HG03520 (cell line): ENCODE measurements around the gene PLCB4.

ENCODE experiments used
- ATAC-seq: cut with Tn5 transposase; IDR thresholded peaks from one replicate; pipeline ENCODE4 v1.9.1; 2021; ENCODE audit warnings: mild to moderate bottlenecking, moderate library complexity; ENCODE audit not compliant: unreplicated experiment

Gene PLCB4

DNA sequence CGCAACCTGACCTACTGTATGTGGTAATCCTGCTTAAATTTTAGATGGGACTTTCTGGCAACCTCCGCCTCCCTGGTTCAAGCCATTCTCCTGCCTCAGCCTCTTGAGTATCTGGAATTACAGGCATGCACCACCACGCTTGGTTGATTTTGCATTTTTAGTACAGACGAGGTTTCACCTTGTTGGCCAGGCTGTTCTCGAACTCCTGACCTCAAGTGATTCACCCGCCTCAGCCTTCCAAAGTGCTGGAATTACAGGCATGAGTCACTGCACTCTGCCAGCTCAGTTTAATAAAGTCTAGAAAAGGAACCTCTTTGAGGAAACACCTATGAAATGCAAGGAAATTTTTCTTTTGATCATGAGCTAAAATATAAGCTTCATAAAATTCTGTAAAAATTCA, 9.0 kb upstream of the PLCB4 start:
- no peak for ATAC-seq

DNA sequence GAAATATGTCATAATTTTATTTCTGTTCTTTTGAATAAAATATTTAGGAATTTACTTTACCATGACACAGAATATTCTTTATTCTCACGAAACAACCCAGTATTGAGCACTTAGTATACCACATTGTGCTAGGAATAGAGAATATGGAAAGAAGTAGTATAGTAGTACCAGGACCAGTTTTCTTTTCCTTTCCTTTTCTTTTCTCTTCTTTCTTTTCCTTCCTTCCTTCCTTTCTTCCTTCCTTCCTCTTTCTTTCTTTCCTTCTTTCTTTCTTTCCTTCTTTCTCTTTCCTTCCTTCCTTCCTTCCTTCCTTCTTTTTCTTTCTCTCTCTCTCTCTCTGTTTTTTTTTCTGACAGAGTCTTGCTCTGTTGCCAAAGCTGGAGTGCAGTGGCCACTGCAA, 7.5 kb upstream of the PLCB4 start:
- ATAC-seq, result no peak

DNA sequence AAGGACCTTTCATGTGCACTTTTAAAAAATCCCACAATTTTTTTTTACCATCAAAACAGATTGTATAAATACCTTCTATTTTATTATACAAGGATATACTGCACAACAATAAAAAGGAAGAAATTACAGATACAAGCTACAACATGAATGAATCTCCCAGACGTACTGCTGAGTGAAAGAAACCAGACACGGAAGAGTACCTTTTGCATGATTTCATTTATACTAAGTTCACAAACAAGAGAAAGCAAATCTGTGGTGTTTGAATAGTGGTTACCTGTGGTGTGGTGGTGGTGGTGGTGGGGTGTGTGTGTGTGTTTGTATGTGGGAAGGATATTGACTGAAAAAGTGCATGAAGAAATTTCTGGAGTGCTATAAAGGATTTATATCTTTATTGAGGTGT, 6.8 kb upstream of the PLCB4 start:
- no peak for ATAC-seq

DNA sequence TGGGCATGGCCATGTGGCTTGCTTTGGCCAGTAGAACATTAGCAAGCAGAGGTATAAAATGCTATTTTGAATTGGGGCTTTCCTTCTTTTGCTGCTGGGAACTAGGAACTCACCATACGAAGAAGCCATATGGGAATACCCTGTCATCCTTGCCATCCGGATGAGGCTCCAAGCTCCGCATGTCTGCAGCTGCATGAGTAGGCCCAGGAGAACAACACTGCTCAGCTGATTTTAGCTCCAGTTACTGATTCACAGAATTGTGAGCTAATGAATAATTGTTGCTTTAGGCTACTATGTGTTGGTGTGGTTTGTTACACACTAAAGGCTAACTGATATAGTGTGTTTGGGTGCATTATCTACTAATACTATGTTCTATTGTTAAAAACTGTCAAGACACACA, 2.7 kb upstream of the PLCB4 start:
- no peak for ATAC-seq

DNA sequence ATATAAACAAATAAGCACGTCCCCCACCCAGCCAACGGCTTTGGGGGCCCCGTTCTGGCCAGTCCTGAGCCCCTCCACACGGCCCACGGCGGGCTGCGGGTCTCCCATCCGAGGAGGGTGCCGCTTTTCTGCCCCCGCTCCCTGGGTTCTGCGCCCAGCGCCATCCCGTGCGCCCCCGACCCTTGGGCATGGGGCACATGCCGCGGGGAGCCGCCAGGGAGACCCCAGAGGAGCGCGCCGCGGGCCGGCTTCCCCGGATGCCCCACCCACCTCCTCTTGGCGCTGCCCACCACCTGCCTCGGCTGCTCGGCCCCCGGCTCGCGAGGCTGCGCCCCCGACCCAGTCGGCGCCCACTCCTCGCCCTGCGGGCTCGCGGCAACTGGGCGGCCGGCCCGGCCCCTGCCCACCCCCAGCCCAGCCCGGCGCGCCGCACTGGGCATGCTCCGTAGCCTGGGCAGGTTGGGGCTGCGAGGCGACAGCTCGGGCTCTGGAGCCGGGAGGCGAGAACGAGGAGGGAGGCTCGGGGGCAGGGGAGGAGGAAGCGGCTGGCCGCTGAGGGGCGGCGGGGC, 570 bp upstream of the PLCB4 start:
- ATAC-seq, result no peak

DNA sequence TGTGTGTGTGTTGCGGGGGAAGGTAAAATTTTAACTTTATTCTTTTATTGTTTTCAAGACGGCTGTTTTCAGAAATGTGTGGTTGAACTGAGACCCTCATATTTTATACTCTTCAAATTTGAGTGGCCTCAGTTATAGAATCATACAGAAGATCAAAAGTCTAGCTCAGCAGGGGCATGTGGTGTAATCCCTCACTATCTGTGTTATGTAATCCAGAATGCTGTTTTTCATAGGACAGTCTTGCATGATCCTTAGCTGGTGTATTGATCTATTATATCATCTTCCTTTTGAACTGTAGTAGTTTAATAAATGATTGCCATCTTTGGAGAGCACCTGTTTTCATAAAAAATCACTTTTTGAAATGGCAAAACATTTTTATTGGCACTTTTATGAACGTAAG, 1.4 kb downstream of the PLCB4 start:
- no peak for ATAC-seq

DNA sequence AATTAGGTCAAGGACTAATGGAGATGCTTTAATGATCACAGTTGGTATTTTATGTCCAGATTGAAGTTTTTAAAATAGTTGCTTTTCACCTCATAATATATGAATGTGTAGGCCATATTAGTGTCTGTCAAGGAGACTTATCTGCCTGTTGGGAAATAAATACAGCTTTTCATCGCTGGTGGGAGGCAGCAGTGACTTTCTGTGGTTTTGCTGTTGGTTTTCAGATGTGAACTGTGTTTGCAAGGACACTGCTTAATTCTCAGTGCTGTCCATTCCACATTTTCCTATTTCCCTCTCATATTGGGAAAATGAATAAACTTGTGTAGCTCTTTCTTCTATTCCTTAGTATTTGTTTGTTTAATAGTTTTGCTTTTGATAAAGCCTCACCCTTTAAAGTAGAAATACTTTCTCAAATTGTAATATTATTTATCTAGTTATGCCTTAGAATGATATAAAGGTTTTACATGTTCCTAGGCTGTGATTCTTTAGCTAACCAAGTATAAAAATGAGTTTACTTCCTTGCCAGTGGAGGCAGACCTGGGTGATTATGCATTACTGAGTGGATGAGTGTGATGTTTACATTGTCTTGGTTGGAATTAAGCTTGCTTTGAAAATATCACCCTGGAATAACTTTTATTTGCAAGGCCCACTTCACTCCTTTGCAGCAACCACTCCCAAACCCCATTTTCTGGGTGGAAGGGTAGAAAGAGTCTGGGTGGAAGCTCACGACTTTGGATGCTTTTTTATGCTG, 3.3 kb downstream of the PLCB4 start:
- ATAC-seq, result no peak

DNA sequence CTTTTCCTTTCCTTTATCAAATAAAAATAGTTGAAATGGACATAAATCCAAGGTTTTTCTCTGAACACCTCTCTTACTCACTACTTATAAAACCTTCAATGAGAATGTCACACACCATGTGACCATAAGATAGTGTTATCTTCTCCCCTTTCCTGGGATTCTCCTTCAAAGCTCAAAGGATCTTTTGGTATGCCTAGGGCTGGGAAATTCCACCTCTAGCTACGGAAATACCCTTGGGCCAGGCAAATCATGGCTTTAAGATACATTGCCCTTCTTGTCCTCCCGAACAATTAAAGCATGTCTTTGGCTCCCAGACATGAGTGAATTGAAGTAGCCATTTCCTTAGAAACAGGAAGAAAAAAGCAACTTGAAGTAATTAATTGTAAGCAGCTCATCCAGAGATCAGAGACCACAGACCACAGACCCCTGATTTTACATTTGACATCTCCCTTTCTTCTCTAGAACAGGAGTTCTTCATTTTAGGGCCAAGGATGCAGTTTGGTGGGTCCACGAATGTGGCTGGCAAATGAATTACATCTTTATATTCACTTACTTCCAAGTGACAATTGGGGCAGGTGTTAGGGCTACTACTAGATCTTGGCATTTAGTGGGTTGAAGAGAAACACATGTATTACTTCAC, 4.1 kb downstream of the PLCB4 start:
- no peak for ATAC-seq

DNA sequence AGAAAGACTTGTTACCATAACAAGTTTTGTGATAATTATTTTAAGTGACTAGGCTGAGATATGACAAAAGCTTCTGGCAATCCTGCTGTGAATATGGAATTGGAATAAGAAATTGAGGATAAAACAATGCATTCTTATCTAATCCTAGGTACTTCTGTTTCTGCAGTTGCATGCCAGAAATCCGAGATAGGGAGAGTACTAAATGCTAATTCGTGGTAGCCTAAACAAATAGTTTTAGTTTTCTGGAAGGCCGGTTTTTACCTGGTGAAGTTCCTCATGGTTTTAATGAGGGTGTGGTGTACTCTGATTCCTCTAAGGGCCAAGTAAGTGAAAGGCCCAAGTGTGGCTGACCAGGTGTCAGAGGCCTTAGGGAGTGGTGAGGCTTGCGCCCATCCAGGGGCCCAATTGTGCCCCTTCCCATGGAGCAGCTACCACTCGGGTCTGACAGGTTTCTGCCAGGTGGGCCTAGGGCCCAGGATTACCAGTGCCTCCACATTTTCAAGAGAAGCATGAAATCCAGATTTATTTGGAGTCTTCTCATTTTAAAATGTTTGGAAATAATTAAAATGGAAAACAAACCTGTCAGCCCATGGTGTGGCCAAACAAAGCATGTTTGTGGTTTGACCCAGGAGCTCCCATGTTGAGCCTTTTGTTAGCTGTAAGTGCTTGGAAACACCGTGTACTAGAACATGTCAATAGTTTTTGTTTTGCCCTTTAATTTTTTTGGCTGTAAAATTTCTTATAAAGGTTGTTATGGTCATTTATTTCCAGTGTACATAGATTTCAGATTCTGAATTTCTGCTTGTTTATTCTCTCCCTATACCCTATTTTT, 6.6 kb downstream of the PLCB4 start:
- ATAC-seq, result no peak

DNA sequence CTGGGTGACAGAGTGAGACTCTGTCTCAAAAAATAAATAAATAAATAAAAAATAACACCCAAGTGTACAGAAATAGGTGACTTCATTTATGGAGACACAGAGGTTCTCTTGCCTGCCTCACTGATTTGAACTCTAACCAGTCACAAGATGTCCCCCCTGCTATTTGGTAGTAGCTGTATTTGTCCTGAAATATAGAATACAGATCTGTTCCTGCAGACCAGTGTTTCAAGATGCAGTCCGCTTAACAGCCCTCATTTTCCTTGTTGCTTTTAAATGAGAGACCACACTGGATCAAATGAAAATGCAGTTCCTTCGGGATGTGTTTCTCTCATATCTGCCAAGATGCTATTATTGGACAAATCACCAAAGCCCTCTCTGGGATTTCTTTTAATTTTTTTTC, 7.6 kb downstream of the PLCB4 start:
- ATAC-seq, result no peak

DNA sequence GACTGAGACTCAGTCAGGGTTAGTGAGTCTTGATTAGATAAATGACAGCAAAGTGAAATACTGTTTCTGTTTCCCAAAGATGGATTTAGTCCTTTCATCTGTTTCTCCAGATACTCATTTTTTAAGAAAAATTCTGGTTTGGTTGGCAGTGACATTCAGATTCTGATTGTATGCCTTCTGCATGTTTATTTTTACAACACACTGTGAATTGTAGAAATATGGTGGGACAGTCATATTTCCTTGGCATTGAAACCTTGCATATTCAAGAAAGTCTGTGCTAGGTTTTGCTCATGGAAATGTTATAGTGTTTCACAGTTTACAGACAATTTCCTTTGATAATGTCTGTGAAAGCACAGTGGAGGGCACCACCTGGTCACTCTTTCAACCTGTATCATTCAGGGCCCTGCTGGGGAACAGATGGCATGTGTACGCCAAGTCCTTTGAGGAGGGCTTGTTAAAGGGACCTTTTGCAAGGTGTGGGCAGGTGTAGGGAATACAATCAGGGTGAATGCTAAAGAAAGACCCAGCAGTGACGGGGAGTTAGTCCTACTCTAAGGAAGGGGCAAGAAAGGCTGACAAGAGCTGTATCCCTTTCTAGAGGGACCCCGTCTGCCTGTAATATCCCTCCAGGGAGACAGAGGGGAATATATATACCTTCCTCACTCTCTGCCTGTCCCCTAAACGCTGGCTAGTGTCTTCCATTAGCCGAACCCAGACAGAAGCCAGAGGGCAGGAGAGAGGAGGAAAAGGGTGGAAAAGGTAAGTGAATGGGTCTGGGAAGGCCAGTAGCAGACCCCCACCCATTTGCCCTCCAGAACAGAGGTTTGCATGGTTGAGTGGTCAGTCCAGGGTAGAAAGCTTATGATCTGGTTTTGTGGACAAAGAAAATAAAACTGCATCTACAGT, 10.2 kb downstream of the PLCB4 start:
- ATAC-seq, result no peak

DNA sequence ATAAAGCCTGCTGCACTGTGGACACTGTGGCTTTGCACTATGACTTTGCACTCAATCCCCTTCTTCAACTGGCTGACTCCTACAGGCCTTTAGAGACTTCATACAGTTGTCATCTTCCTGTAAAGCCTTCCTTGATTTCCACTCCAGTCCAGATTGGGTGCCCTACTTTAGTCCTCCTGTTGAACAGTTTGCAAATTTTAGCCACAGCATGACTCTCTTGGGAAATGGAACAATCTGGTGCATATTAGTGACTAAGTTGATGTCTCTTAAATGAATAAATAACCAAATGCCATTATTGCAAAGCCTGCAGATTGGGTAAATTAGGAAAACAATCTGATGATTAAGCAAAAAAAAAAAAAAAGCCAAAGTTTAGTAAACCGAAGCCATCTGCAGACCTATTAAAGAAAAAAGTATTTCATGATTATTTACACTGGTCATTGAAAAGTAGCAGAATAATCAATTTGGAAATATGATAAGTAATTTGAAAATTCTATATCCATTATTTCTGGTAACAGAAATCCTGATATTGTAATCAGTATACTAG, 12.6 kb downstream of the PLCB4 start:
- no peak for ATAC-seq

DNA sequence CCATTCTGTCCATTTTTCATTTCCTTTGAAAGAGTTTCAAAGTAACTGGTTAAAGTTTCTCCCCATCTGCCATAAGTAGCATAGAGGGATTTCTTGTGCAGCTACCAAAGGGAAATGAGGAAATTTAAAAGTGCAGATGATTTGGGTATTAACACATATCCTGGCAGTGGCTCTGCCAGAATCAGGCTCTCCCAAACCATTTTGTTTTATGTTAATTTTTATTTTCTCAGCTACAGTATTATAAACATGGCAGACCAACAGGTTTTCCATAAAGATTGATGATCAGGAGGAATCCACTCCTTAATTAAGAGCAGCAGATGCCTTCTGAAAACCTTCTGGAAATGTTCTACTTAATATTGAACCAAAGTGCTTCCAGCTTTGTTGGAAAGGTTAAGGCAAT, 13.9 kb downstream of the PLCB4 start:
- no peak for ATAC-seq

DNA sequence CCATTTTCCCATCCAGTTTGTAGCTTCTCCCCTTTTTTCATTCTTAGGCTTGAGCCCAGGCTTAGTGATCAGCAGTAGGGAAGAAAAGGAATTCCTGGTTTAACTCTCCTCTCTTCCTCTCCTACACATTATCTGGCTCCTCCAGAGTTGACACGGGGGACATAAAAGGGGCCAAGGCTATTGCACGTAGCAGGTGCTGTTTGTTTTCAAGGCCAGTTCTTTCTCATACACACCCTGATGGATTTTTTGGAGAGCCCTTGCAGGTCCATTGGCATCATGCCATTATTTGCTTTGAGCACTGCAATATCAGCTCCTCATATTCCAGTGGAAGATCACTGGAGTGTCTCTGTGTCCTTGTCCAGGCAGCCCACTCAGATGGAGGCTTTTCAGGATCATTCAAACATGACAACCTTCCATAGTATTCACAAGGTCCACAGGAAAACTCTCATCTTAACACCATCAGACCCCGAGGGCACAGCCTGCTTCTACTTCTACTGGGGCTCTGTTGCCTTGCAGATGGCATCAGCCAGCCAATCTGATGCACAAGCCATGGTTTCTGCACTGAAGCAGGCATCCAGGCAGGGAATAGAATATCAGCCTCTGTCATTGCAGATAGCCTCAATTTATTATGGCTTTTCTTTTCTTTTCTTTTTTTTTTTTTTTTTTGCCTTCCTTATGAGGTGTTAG, 18.8 kb downstream of the PLCB4 start:
- no peak for ATAC-seq

DNA sequence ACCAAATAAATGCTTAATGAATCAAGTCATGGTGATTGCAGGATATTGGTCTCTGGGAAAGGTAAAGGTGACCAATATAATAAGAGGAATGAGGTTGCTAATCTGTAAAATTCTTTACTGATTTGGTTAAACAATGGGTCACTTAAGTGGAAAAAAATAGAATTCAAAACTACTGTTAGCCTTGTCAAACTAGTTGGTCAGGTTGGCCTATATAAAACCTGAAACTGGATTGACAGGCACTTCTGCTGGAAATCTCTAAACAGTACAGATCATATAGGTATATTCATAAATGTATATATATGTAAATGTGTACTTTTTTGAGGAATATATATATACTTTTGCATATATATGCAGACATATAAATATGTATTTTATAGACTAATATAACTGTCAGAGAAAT, 19.7 kb downstream of the PLCB4 start:
- no peak for ATAC-seq

DNA sequence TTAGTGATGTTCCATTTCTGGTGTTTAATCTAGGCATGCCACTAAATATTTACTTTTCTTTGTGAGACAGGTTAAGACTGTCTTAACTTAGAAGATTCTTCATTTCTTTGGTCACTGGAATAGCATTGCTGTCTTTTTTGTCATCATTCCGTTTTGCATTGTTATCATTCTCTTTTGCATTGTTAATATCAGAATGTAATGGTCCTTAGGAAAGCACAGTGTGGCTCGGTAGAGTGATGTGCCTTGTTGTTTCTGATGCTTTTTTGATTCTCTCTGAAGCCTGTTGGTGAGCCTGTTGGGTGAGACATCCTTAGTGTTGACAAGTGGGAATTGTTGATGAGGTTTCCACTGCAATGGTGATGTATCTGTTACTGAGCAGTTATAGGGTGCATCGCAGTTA, 23.2 kb downstream of the PLCB4 start:
- ATAC-seq, result no peak

DNA sequence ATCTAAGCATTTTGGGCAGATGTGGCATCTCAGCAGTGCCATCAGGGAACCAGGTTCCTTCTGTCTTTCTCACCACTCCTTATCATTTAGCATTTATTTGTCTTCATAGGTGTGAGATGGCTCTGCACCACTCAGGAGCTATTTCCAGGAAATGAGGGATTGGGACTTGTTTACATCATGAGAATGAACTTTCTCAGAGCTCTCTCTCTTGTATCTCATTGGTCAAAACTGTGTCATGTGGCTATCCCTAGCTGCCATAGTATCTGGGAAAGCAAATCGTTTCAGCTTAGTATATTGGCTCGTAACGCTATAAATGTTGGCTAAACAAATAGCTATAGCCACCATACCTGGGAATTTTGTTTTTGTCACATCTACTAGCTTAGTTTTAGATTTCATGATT, 23.8 kb downstream of the PLCB4 start:
- no peak for ATAC-seq

DNA sequence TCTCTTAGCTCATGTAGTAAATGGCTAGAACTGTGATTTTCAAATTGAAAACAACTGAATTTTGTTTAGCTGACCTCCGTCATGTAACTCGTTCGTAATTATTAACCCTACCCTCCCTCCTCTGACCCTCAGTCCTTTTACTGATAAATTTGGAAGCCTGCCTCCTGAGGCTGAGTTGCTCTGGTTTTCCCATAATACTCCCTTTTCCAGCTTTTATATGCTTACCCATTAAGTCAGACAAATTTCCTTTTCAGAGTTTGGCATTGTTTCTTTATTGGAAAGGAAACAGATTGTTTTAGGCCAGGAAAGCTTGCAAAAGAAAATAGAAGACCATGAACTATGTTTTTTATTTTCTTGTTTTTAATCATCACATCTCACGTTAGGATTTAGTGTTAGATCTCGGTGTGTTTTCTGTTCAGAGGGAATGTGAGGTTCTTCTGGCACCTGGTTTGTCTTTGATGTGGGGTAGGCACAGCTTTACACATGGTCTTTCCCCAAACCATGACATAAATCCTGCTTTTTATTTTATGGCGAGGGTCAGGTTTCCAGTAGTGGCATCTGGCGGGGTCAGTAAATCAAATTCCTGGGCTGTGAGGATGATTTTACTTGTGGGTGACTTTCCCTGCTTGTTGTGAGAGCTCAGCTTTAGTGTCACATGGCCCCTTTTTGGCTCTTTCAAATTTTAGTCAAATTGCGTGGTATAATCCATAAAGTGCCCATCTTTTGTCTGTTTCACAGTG, 24.5 kb downstream of the PLCB4 start:
- no peak for ATAC-seq

DNA sequence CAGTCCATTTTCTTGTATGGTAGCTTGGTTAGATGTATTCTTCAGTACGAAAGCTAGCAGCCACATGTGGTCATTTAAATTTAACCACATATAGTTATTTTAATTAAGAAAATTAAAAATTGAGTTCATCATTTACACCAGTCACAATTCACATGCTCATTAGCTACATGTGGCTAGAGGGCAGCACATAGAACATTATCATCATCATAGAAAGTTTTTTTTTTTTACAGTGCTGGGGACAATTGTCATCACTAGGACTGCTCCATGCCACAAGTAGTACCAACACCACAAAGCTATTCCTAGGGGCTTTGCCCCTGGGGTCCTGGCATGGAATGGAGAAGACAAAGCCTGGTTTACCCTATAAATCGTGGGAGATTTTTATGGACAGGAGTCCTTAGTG, 30.5 kb downstream of the PLCB4 start:
- ATAC-seq, result no peak
